GM19025 (cell line): ENCODE data around the gene MRM3.
"Not testable (repeated sequence)": the region's sequence is repeated elsewhere in the genome, so short reads cannot be mapped to it uniquely, and the experiment has no call there.

Source experiments
- ATAC-seq: cut with Tn5 transposase; IDR thresholded peaks from one replicate; pipeline ENCODE4 v1.9.1; 2021; ENCODE audit warnings: mild to moderate bottlenecking, low read depth, moderate library complexity; ENCODE audit not compliant: unreplicated experiment

Gene MRM3

GRCh38 chr17:814371-814770 is 32.2 kb downstream of the MRM3 start:
- ATAC-seq, result no peak

- no peak for ATAC-seq
Measured at GRCh38 chr17:819251-819650, 37.1 kb downstream of the MRM3 start.

- peak; percentile 60 for ATAC-seq
Measured at GRCh38 chr17:823501-823902, 41.3 kb downstream of the MRM3 start.

GRCh38 chr17:824378-824777 is 42.2 kb downstream of the MRM3 start:
- no peak for ATAC-seq

- ATAC-seq, result no peak
Measured at GRCh38 chr17:825216-825615, 43.1 kb downstream of the MRM3 start.

- ATAC-seq, result no peak
Measured at GRCh38 chr17:826778-827177, 44.6 kb downstream of the MRM3 start.

GRCh38 chr17:828761-829160 is 46.6 kb downstream of the MRM3 start:
- ATAC-seq, result no peak

GRCh38 chr17:829614-830013 is 47.5 kb downstream of the MRM3 start:
- not testable (repeated sequence) for ATAC-seq

GRCh38 chr17:830381-830780 is 48.2 kb downstream of the MRM3 start:
- ATAC-seq, result no peak

- ATAC-seq, result no peak
Measured at GRCh38 chr17:830950-831349, 48.8 kb downstream of the MRM3 start.

- ATAC-seq, result no peak
Measured at GRCh38 chr17:834136-834535, 52.0 kb downstream of the MRM3 start.

GRCh38 chr17:835263-835662 is 53.1 kb downstream of the MRM3 start:
- no peak for ATAC-seq

GRCh38 chr17:835721-836120 is 53.6 kb downstream of the MRM3 start:
- ATAC-seq, result not testable (repeated sequence)

GRCh38 chr17:836151-836550 is 54.0 kb downstream of the MRM3 start:
- ATAC-seq, result no peak

- ATAC-seq, result no peak
Measured at GRCh38 chr17:838486-838885, 56.3 kb downstream of the MRM3 start.

GRCh38 chr17:841313-841712 is 59.2 kb downstream of the MRM3 start:
- ATAC-seq, result no peak
